ENCODE results near the gene FAM32A.

Gene FAM32A

DNA sequence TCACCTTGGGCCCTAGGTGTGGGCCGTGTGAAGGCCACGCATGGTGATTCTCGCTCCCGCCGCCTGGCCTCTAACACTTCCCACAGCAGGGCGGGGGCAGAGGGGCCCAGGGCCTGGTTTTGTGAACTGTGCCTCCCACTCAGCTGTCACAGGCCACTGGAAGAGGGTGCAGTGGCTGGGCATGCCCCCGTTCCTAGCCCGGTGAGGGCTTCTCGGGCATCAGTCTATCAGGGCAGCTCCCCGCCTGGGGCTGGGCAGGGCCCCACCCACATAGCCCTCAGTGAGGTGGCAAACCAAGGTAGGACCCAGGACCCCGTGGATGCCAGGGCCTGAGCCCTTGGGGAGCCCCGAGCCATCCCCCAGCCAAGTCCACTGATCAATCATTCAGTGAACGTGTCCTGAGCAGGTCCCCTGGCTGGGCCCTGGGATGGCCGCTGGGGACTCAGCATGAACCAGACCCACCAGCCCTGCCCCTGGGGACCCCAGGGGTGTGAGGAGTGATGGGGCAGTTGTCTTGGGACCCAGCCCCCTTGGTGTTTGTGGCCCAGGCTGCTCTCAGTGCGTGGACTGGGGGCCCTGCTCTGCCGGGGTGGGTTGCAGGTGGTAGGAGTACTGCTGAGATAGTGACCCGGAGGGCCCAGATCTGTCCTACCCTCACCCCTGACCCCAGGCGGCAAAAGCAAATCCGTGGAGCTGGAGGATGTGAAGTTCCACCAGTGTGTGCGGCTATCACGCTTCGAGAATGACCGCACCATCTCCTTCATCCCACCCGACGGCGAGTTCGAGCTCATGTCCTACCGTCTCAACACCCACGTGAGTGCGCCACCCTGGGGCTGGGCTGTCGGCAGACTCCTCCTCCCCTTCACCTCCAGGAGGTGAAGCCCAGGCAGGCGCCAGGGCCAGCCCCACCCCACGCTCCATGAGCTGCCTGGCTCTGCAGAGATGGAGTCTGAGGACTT, 41.9 kb downstream of the FAM32A start:
- Mint-ChIP-seq H3K9me3 (no peaks in the 10 kb centered on the region), H3K4me3 (no peak overlapping the region), H3K4me1 (ENCODE audit: low read depth in 2 of 2) (peaks cover 3 to 4% of the 10 kb centered on the region in 2 donors), H3K27ac (no peak overlapping the region), H3K27me3 (no peaks in the 10 kb centered on the region), H3K36me3 (ENCODE audit: insufficient read depth) (peaks cover 51% of the 10 kb centered on the region)
- ATAC-seq (replicated peaks): no peak
- DNase-seq: no peak

DNA sequence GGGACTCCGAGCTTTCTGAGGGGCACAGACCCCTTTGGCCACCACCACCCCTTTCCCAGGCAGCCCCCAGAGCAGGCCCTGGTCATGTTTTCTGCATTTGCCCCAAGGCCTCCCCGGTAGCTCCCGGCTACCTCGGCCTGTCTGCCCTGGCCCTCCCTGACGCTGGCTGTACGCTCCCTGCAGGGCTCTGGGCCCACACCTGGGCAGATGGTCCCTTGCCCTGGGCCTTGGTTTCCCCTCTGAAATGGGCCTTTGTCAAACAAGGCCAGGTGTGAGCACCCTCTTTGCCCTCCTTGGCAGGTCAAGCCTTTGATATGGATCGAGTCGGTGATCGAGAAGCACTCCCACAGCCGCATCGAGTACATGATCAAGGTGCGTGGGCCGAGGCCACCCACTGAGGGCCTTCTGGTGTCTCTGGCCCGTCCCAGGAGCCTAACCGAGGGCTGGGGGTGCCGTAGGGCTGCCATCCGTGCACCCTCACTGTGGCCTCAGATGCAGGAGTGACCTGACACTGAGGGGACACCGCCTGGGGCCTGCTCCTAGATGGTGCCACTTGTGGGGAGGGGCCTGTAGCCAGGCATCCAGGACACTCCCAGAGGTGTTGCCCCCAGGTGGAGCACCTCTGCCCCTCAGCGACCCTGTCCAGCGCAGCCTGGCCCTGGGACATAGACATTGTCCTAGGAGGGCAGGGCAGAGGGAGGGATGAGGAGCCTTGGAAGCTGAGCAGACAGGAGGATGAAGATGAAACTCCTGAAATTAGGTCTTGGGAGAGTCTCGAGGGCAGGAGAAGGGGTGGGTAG, 42.8 kb downstream of the FAM32A start:
- DNase-seq (no peak), ATAC-seq (replicated peaks) (no peak)
- Mint-ChIP-seq H3K36me3 (ENCODE audit: insufficient read depth) (peaks cover 43% of the 10 kb centered on the region), H3K27ac (no peak overlapping the region), H3K27me3 (no peaks in the 10 kb centered on the region), H3K4me3 (no peak overlapping the region), H3K9me3 (no peaks in the 10 kb centered on the region), H3K4me1 (ENCODE audit: low read depth in 2 of 2) (peaks cover 4% of the 10 kb centered on the region in 2 donors)

DNA sequence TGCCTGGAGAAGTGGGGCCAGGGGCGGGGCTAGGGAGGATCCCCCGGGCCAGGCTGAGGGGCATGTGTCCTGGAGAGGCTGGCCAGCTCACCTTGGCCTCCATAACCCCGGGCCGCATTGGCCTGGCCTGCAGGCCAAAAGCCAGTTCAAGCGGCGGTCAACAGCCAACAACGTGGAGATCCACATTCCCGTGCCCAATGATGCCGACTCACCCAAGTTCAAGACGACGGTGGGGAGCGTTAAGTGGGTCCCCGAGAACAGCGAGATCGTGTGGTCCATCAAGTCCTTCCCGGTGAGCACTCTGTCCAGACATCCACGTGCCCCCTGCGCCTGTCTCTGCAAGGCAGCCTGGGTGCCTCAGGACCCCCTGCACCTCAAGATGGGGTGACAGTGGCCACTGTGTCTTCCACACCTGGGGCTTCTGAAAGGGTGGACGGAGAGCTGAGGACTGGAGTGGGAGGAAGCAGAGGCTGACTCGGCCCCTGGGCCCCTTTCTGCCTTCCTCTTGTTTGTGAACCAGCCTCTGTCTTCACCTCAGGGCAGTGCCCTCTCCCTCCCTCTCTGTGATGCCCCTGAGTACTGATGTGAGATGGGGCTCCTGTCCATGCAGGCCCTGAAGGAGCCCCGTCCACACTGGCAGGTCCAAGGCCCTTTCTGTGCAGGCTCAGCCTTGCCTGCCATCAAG, 43.6 kb downstream of the FAM32A start:
- DNase-seq (no peak), ATAC-seq (replicated peaks) (no peak)
- H3K27ac Mint-ChIP-seq: no peak overlapping the region
- peaks cover 35% of the 10 kb centered on the region for H3K36me3 Mint-ChIP-seq (ENCODE audit: insufficient read depth)
- no peaks in the 10 kb centered on the region for H3K9me3 Mint-ChIP-seq
- no peaks in the 10 kb centered on the region for H3K27me3 Mint-ChIP-seq
- H3K4me3 Mint-ChIP-seq: no peak overlapping the region
- peaks cover 4% of the 10 kb centered on the region in 2 donors for H3K4me1 Mint-ChIP-seq (ENCODE audit: low read depth in 2 of 2)

DNA sequence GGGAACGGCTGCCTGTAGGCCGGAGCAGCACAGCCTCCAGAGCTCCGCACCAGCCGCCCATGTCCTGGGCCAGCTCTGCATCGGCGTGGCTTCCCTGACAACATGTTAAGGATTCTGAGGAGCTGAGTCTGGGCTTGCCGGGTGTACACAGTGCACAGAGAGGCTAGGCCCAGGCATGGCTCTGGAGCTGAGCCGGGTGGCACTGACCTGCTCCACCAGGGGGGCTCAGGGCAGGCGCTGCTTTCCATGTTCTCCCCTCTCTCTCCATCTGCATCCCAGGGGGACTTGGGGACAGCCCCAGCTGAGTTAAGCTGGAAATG, 44.1 kb downstream of the FAM32A start:
- ATAC-seq (replicated peaks) (no peak), DNase-seq (no peak)
- peaks cover 4 to 6% of the 10 kb centered on the region in 2 donors for H3K4me1 Mint-ChIP-seq (ENCODE audit: low read depth in 2 of 2)
- H3K36me3 Mint-ChIP-seq (ENCODE audit: insufficient read depth): peaks cover 35% of the 10 kb centered on the region
- H3K4me3 Mint-ChIP-seq: no peak overlapping the region
- H3K9me3 Mint-ChIP-seq: no peaks in the 10 kb centered on the region
- H3K27me3 Mint-ChIP-seq: no peaks in the 10 kb centered on the region
- peak overlapping the region; percentile 11 to 62 for H3K27ac Mint-ChIP-seq

DNA sequence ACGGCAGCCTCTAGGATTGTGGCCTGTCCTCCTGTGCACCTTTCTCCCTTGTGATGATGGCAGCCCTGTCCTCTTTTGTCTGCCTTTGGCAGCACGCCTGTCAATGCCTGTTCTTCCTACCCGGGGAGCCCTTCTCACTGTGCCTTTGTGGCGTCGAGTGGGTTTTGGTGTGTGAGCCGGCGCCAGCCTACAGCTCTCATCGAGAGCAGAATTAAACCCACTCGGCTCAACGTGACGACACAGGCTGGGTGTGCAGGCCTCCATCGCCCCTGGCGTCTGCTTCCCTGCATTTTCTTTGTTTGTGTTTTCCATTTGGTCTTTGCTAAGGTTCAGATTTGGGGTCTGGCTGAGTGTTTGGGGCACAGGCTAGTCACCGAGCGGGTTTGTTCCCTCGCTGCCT, 46.9 kb downstream of the FAM32A start:
- Mint-ChIP-seq H3K9me3 (no peaks in the 10 kb centered on the region), H3K27ac (peak overlapping the region; percentile 42 to 78), H3K4me3 (no peak overlapping the region)

DNA sequence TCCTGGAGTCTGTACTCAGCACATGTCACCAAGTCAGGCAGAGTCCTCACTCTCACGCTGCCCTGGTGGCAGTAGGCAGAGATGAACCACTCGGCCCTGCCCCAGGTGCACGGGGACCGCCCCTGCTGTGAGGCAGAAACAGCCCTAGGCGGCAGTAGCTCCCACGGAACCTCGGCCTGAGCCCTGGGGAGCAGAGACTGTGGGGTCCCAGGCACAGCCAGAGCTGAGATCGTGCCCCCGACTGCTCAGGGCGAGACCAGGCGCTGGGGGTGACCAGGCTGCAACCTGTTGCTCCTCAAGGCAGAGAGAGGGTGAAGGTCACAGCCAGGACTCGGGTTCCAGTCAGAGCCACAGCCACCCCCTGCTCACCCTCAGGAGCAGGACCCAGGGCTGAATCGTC, 47.4 kb downstream of the FAM32A start:
- H3K27me3 Mint-ChIP-seq: no peaks in the 10 kb centered on the region
- H3K4me3 Mint-ChIP-seq: no peak overlapping the region
- H3K36me3 Mint-ChIP-seq (ENCODE audit: insufficient read depth): peaks cover 39% of the 10 kb centered on the region
- peak overlapping the region; percentile 42 to 78 for H3K27ac Mint-ChIP-seq
- no peak for DNase-seq
- peaks cover 8% of the 10 kb centered on the region in 2 donors for H3K4me1 Mint-ChIP-seq (ENCODE audit: low read depth in 2 of 2)
- no peak for ATAC-seq (replicated peaks)
- no peaks in the 10 kb centered on the region for H3K9me3 Mint-ChIP-seq

More for the DNA sequence above, 46.9 kb downstream of the FAM32A start:
- H3K36me3 Mint-ChIP-seq (ENCODE audit: insufficient read depth): peaks cover 39% of the 10 kb centered on the region
- ATAC-seq (replicated peaks): no peak
- no peak for DNase-seq
- no peaks in the 10 kb centered on the region for H3K27me3 Mint-ChIP-seq
- peaks cover 8% of the 10 kb centered on the region in 2 donors for H3K4me1 Mint-ChIP-seq (ENCODE audit: low read depth in 2 of 2)

DNA sequence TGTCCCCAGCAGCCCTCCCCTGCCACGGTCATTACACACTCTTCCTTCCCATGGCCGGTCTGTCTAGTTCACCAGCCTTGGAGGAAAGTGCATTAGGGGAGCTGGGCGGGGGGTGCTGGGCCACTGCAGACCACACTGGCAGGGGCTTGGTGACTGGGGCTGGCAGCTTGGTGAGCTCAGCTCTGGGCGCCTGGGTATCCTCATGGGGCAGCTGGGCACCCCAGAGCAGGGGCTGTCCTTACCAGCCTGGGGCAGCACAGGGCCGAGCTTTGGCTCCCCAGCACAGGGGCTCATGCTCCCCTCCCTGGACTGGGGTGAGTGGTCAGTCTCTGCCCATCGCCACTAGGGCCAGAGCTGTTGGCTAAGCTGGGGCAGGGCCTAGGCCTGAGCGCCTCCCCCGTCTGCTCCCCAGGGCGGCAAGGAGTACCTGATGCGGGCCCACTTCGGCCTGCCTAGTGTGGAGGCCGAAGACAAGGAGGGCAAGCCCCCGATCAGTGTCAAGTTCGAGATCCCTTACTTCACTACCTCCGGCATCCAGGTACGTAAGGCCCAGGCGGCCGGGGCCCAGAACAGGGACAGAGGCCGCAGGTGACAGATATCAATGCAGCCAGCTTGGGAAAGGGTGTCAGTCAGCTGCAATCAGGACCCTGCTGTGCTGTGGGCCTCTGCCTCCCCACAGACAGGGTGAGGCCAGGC, 48.0 kb downstream of the FAM32A start:
- H3K27ac Mint-ChIP-seq: no peak overlapping the region
- ATAC-seq (replicated peaks): no peak
- H3K36me3 Mint-ChIP-seq (ENCODE audit: insufficient read depth): peaks cover 35% of the 10 kb centered on the region

DNA sequence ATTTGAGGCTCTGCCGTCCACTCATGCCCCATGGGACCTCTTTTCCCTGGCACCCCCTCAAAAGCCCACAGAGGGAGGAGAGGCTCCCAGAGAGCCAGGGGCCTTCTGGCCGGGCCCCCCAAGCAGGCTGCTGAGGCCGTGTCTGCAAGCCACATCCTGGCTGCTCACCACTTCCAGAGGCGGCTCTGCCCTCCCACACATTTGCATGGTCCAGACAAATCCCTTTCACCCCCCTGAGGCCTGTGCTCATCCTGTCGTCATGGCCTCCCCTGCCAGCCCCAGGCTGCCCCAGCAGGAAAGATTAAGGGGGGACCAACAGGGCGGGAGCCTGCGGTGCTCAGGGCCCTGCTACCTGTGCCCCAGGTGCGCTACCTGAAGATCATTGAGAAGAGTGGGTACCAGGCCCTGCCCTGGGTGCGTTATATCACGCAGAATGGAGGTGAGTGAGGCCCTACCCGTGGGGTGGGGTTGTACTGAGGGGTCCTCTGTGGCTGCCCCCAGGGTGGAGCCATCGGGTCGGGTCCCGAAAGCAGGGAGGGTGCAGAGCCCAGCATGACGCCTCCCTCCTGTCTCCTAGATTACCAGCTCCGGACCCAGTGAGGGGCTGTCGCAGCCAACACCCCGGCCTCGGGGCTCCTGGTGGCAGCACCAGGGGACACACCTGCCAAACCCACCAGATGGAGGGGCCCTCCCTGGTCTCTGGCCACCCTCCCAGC, 48.8 kb downstream of the FAM32A start:
- no peaks in the 10 kb centered on the region for H3K27me3 Mint-ChIP-seq
- ATAC-seq (replicated peaks): no peak
- peaks cover 8 to 13% of the 10 kb centered on the region in 2 donors for H3K4me1 Mint-ChIP-seq (ENCODE audit: low read depth in 2 of 2)

More for the DNA sequence above, 48.0 kb downstream of the FAM32A start:
- Mint-ChIP-seq H3K9me3 (no peaks in the 10 kb centered on the region), H3K27me3 (no peaks in the 10 kb centered on the region), H3K4me3 (no peak overlapping the region), H3K4me1 (ENCODE audit: low read depth in 2 of 2) (peaks cover 8 to 13% of the 10 kb centered on the region in 2 donors)
- DNase-seq: no peak

DNA sequence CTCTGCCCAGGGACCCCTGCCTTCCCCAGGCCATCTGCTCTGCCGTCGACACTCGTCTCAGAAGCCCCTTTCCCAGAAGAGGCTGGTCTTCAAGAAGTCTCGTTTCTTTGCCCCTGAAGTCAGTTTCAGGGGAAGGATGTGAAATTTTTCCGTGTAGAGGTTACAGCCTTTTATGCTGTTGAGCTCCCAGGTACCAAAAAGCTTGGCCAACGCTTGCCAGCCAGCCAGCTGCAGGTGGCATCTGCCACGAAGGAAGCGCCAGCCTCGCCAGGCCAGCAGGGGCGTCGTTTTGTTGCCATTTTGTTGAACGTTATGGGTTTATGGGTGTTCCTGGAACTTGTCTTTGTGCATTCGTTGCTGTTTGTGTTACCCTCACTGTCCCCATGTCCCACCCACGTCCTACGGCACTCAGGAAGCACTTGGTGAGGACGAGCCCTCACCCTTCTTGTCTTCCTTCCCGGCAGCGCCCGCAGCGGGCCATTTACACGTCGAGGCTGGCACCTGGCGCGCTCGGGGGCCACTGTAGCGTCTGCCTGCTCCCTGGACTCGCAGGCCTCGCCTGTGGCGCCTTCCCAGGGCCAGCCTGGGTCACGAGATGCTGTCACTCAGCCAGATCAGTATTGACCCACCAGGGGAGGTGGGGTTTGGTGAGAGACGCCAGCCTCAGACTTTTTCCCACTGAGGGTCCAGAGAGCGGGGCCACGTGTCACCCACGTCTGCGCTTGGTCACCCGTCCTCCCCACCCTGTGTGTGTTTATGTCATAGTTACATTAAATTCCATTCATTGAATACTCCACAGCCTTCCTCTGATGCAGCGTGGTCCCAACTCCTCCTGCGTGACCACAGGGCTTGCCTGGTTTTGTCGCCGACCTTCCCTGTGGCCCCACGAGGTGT, 49.6 kb downstream of the FAM32A start:
- DNase-seq (no peak), ATAC-seq (replicated peaks) (no peak)
- Mint-ChIP-seq H3K4me1 (ENCODE audit: low read depth in 2 of 2) (peaks cover 5 to 13% of the 10 kb centered on the region in 2 donors), H3K9me3 (no peaks in the 10 kb centered on the region), H3K27ac (peak overlapping the region in 1 of 2 donors; percentile 71), H3K4me3 (no peak overlapping the region), H3K27me3 (no peaks in the 10 kb centered on the region), H3K36me3 (ENCODE audit: insufficient read depth) (peaks cover 23% of the 10 kb centered on the region)

More for the DNA sequence above, 48.8 kb downstream of the FAM32A start:
- peaks cover 31% of the 10 kb centered on the region for H3K36me3 Mint-ChIP-seq (ENCODE audit: insufficient read depth)
- peak overlapping the region in 1 of 2 donors; percentile 71 for H3K27ac Mint-ChIP-seq
- no peaks in the 10 kb centered on the region for H3K9me3 Mint-ChIP-seq
- DNase-seq: no peak
- H3K4me3 Mint-ChIP-seq: no peak overlapping the region

DNA sequence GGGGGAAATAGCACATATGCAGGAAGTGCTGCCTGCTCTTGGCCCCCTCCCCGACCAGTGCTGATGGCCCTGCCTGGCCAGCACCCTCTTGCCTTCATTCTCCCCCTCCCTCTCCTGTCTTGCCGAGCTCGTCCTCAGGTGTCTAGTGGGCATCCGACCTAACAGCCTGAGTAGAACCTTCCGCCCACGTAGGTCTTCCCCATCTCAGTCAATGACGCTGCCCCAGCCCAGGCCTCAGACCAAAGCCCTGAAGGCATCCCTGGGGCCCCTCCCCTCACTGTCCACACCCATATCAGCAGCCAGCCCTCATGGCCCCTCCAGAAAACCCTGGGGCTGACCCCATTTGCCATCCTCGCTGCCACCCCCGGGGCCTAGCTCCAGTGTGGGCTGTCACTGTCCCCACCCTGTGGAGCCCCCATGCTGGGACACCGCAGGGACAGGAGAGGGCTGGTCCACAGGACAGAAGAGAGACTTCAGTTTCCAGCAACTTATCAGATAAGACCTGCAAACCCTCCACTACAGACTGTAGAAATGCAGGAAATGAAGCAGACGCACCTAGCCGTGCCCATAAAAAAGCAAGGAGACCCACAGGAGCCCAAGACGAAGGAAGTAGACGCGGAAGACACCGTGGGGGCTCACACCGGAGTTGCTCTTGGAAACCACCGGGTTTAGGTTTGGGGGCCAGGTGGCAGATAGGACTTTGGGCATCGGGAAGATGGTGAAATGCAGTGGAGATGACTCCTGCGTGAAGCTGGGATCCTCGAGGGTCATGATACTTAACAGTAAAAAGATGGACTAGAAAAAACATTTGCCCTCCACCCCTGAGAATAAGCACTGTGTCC, 50.8 kb downstream of the FAM32A start:
- peaks cover 11% of the 10 kb centered on the region for H3K36me3 Mint-ChIP-seq (ENCODE audit: insufficient read depth)
- H3K27me3 Mint-ChIP-seq: no peaks in the 10 kb centered on the region
- peaks cover 4 to 13% of the 10 kb centered on the region in 2 donors for H3K4me1 Mint-ChIP-seq (ENCODE audit: low read depth in 2 of 2)
- H3K27ac Mint-ChIP-seq: peak overlapping the region; percentile 71 to 76
- H3K4me3 Mint-ChIP-seq: no peak overlapping the region
- ATAC-seq (replicated peaks) (no peak), DNase-seq (no peak)
- no peaks in the 10 kb centered on the region for H3K9me3 Mint-ChIP-seq
